Right lobe of liver (tissue), 4 donors: ENCODE measurements around the gene HDLBP.

Experiments used
- CTCF ChIP-seq, 4 donors: fragments of 200-600 bp in 3 of 4; fragments of 450-650 bp in 1 of 4; IDR thresholded peaks; one replicate each; pipeline versions ENCODE4 v1.5.1 to v1.8.0; 2016 to 2022; ENCODE audit warnings: antibody characterized with exemption in 4 of 4, mild to moderate bottlenecking in 2 of 4
- POLR2A ChIP-seq: fragments of 450-650 bp; IDR thresholded peaks from one replicate; pipeline ENCODE4 v1.6.1; 2017; ENCODE audit warnings: antibody characterized with exemption, mild to moderate bottlenecking
- donor health status: DM: no; HTN: no; CAD: no.
- donor health status: DM: no; HTN: no; CAD: no.
- donor health status: DM: no; HTN: yes; CAD: no.

DNA sequence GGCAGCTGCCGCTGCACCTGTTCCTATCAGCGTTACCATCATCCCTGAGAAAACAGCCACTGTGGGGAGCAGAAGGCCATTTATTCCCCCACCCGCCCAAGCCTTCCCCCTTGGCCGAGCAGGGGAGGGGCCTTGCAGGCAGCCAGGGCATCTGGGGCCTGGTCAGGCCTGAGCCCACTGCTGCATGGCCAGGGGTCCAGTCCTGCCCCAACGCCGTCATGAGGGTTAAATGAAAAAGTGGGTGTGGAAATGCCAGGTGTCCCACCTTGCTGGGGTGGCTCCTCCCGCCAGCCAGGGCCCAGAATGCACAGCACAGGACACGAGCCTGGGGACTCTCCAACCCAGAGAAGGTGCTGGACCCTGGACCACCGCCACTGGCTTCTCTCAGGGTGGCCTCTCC is 112.8 kb downstream of the HDLBP start:
- TF ChIP-seq CTCF (IDR thresholded peaks at IDR 0.05) (no peak), POLR2A (no peak)
